GM18507 (cell line): ENCODE results near the gene PSMG4.

Source experiments
- DNase-seq: peaks from one replicate; pipeline ENCODE4 v3.0.0; 2011; ENCODE audit warnings: low read depth; ENCODE audit not compliant: insufficient read length; ENCODE audit errors: extremely low spot score
- FAIRE-seq: peaks from 2 replicates; lab custom pipeline; 2011; peaks lifted over from hg19 to GRCh38; lab: Jason Lieb, UNC

Gene PSMG4

DNA sequence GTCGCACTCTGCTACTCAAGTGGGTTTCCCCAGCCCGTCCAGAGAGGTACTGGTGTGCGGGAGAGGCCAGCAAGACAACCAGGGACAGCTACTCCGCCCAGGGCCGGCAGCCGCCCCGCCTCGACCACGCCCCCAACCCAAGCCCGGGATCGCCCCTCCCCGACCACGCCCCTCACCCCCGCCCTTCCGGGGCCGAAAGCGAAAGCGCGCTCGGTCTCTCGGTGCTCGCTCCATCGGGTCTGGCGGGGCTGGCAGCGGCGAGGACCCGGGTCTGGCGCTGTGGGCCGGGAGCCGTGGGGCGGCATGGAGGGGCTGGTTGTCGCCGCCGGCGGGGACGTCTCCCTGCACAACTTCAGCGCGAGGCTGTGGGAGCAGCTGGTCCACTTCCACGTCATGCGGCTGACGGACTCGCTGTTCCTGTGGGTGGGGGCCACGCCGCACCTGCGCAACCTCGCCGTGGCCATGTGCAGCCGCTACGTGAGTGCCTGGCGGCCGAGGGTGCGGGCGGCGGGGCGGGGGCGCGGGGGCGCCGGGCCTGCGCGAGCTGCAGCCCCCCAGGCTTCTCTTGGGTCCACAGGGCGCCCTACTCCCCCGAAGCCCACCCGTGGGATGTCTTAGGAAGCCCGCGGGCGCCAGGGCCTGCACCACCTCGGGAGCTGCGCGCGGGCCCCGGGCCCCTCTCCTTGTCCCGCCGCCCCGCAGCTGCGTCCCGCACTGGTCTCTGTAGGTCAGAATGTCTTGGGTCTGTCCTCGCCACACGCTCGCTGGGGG, at the start of gene PSMG4:
PSMG4 (plus strand) TSS at position 228 of the 771 bp plus-strand sequence; CDS start at position 304, 76 bp downstream.
- DNase-seq: peak; percentile 98
- peak; percentile 85 for FAIRE-seq

DNA sequence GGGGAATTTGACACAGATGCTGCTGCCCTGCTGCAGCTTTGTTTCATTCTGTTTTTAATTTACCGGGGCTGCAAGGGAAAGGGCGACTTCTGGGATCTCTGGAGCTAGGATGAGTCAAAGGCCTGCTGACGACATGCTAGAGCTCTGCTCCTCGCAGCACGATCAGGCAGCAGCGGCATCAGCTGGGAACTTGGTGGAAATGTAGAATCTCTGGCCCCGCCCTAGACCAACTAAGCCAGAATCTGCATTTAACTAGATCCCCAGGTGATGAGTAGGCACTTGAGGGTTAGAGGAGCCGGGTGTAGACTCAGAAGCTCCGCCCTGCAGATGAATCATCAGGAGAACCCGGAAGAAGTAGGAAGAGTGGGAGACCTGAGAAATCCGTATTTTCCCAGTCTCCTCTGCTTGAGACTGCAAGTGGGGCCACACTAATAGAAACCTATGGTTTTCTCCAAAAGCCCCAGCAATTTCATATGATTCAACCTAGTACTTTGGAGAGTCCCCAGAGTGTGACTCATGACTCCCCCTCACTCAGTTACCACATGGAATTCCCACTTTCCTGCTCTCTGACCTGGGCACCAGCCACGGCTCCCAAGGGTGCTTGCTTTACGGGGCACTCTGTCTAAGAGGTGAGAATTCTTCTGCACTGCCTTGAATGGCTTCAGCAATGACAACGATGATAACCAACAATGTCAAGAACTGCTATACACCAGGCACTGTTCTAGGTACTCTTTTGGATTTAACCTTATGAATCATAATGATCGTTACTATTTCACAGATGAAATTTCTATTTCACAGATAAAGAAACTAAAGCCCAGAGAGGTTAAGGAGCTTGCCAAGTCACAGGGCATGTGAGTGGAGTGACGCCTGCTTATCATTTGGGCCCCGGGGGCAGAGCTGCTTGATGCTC, 49.4 kb upstream of the PSMG4 start:
- FAIRE-seq: no peak
- DNase-seq: no peak

GRCh38 chr6:3210024-3210610, 48.6 kb upstream of the PSMG4 start:
- FAIRE-seq: no peak
- DNase-seq: no peak

DNA sequence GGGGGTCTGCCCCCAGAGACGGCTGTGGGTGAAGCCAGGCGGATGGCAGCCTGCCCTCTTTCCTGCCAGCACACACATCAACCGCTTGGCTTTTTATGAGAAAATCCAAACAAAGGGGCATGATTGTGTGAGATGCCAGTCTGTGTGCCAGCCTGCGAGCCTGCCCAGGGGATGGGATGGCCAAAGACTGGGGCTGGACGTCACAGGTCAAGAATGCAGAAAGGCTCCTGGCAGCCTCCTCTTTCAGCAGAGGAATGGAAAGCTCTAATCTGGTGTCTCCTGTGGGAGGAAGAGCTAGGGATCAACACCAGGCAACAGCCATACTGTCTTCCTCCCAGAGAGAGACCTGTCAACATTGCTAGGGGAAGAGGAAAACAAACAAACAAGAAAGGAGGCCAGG, 47.1 kb upstream of the PSMG4 start:
- DNase-seq: no peak

GRCh38 chr6:3212261-3212660, 46.5 kb upstream of the PSMG4 start:
- DNase-seq (no peak), FAIRE-seq (no peak)

More for the DNA sequence above, 47.1 kb upstream of the PSMG4 start:
- no peak for FAIRE-seq

GRCh38 chr6:3213334-3213695, 45.4 kb upstream of the PSMG4 start:
- no peak for FAIRE-seq
- no peak for DNase-seq

- DNase-seq (no peak), FAIRE-seq (no peak)
Observed at GRCh38 chr6:3214898-3215297, 43.8 kb upstream of the PSMG4 start.

DNA sequence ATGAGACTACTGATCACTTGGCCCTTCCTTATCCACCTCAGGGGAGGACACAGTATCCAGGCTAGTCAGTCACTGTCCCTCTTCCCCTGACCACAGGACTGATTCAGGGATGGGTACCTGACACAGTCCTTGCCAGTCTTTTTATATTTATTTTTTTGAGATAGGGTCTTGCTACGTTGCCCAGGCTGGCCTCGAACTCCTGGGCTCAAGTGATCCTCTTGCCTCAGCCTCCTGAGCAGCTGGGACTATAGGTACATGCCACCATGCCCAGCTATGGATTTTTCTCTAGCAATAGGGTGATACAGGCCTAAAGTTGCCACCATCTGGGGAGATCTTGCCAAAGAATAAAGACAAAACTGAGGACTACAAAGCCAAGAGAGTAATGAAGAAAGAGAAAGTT, 41.5 kb upstream of the PSMG4 start:
- FAIRE-seq: no peak

DNA sequence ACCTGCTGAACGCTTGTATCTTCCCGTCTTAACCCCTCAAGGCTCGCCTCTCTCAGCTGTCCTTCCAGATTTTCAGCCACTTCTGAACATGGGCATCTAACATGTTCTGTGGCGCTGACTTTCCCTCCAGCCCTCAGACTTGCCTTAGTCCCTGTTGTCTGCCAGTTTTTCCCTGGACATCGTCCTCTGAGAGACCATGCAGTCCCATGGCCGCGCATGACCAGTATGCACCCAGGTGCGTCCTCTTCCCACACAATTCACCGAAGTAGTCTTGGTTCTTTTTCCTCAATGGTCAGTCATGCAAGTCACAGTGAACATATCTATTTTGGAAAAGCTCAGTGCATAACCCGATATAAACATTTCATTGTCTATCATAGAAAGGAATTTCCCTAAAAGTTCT, 40.5 kb upstream of the PSMG4 start:
- DNase-seq (no peak), FAIRE-seq (no peak)

More for the DNA sequence above, 41.5 kb upstream of the PSMG4 start:
- no peak for DNase-seq

- FAIRE-seq: no peak
- DNase-seq: no peak
Observed at GRCh38 chr6:3220366-3220765, 38.4 kb upstream of the PSMG4 start.

- DNase-seq (no peak), FAIRE-seq (no peak)
Observed at GRCh38 chr6:3221578-3221977, 37.2 kb upstream of the PSMG4 start.

- DNase-seq (no peak), FAIRE-seq (no peak)
Observed at GRCh38 chr6:3222506-3223038, 36.2 kb upstream of the PSMG4 start.

- FAIRE-seq (no peak), DNase-seq (no peak)
Observed at GRCh38 chr6:3226042-3226441, 32.7 kb upstream of the PSMG4 start.

DNA sequence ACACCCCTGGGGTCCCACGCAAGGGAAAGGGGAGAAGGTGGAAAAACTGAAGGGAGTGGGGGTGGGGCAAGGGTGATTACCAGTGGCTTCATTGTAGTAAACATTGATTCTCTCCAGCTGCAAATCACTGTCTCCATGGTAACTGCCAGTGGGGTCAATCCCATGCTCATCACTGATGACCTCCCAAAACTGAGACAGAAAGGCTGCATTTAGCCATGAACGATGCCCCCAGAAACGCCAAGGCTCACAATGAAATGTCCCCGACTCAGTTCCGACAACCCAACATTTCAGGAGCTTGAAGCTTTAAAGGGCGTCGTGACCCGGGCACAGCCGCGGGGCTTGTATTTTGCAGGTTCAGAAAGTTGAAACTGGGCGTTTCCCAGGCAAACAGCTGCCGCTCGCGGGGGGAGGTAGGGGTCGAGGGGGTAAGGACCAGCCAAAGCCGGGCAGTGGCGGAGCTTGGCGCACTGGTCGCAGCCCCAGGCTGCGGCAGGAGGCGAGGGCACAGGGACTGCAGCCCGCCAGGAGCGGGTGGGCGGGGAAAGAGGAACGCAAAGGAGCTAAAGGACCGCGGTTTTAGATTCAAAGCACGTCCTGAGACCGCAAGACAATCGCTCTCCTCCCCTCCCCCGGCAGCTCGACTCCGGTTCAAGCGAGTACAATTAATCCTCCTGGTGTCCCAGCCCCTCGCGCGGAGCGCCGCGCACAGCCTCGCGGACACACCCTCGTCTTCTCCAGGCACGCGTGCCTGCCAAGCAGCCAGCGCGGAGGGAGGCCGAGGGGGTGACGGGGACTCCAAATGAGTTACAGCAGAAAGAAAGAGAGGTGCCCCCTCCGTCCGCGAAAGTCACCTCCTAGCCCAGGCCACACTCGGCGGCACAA, 32.0 kb upstream of the PSMG4 start:
- FAIRE-seq (no peak), DNase-seq (no peak)

- FAIRE-seq (no peak), DNase-seq (no peak)
Observed at GRCh38 chr6:3227363-3228045, 31.2 kb upstream of the PSMG4 start, which contains the start of gene TUBB2B. TUBB2B (minus strand) TSS chr6:3227653; CDS start chr6:3227543, 110 bp downstream.

DNA sequence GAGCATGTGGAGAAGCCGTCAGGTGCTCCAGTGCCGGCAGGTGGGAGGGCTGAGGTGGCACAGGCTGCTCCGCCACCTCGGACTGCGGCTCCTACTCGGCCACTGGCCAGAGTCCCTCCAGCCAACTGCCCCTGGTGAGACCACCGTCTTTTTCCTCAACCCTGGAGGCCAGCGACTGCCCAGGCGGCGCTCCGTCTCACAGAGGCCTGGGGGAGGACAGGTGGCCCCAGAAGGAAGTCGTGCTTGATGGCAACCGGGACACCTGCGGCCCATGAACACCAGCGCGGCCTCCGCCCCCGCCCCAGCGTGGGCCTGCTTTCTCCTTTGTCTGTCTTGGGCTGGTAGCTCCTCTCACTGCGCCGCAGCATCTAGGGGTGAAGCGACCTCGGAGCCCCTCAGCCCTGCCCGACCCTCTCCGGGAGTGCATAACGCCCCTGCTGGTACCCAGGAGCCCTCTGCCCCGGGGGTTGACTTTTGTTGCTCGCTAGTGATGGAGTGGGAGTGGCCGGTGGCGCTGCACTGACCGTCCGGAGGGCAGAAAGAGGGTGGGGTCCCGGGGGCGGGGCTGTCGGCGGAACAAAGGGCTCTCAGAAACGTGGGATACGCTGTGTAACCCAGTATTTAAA, 30.6 kb upstream of the PSMG4 start:
- FAIRE-seq (no peak), DNase-seq (no peak)

- FAIRE-seq (peak; percentile 39), DNase-seq (no peak)
Observed at GRCh38 chr6:3228771-3229565, 29.8 kb upstream of the PSMG4 start.
